CD14-positive monocyte (primary cell): ENCODE results near the gene RBM19. TPM values are rescaled to one million over a fixed set of nuclear protein-coding genes. Genes with fewer than 3 reads are reported as not detected.

ENCODE experiments used
- DNase-seq, 3 donors: peaks; one replicate each; pipeline ENCODE4 v3.0.0-alpha.2; 2011 to 2022
- H2AFZ ChIP-seq: 2 replicates; pipeline ENCODE4 v1.6.0; 2012; ENCODE audit warnings: mild to moderate bottlenecking, low read depth, low read length, inconsistent platforms; ENCODE audit not compliant: insufficient read depth, poor library complexity, severe bottlenecking
- H3K27ac ChIP-seq, 2 donors: 1 replicate in 1 of 2; 2 replicates in 1 of 2; pipeline ENCODE4 v1.5.1; 2012 to 2013; ENCODE audit warnings: low read length in 2 of 2, control low read depth in 1 of 2, inconsistent platforms in 1 of 2, low read depth in 1 of 2, mild to moderate bottlenecking in 1 of 2
- H3K27me3 ChIP-seq, 2 donors: one replicate each; pipeline versions ENCODE4 v1.6.0 to v1.6.1; 2011 to 2013; ENCODE audit warnings: low read length in 2 of 2; ENCODE audit not compliant: control insufficient read depth in 2 of 2, insufficient read depth in 2 of 2
- H3K36me3 ChIP-seq, 2 donors: replicated peaks in 1 of 2; 1 replicate in 1 of 2; 2 replicates in 1 of 2; pipeline versions ENCODE4 v1.5.1 to v1.6.1; 2012 to 2013; ENCODE audit warnings: low read length in 2 of 2, control low read depth in 1 of 2, inconsistent platforms in 1 of 2, mild to moderate bottlenecking in 1 of 2; ENCODE audit not compliant: insufficient read depth in 2 of 2, control insufficient read depth in 1 of 2
- H3K4me1 ChIP-seq, 2 donors: 1 replicate in 1 of 2; 2 replicates in 1 of 2; pipeline versions ENCODE4 v1.5.1 to v1.6.1; 2012 to 2013; ENCODE audit warnings: low read length in 2 of 2, control low read depth in 1 of 2, inconsistent platforms in 1 of 2, mild to moderate bottlenecking in 1 of 2, moderate library complexity in 1 of 2; ENCODE audit not compliant: insufficient read depth in 2 of 2, control insufficient read depth in 1 of 2
- H3K4me2 ChIP-seq: replicated peaks from 2 replicates; pipeline ENCODE3; 2012; ENCODE audit warnings: low read length, moderate library complexity, mild to moderate bottlenecking; ENCODE audit not compliant: poor library complexity, severe bottlenecking; ENCODE audit errors: extremely low read depth
- H3K4me3 ChIP-seq, 3 experiments: fragments of 200-600 bp in 1 of 3; sonication (generic) in 1 of 3; replicated peaks in 1 of 3; 1 replicate in 2 of 3; 2 replicates in 1 of 3; pipeline ENCODE4 v1.5.1; 2011 to 2013; ENCODE audit warnings: low read length in 3 of 3, mild to moderate bottlenecking in 3 of 3, control low read depth in 2 of 3, low read depth in 2 of 3, inconsistent platforms in 1 of 3, moderate library complexity in 1 of 3
- H3K79me2 ChIP-seq: 2 replicates; pipeline ENCODE4 v1.6.0; 2012; ENCODE audit warnings: mild to moderate bottlenecking, control low read depth, inconsistent platforms, low read length, moderate library complexity; ENCODE audit not compliant: insufficient read depth
- H3K9ac ChIP-seq: 2 replicates; pipeline ENCODE4 v1.6.0; 2017; ENCODE audit warnings: low read length, mild to moderate bottlenecking; ENCODE audit not compliant: insufficient read depth, poor library complexity, severe bottlenecking
- H3K9me3 ChIP-seq, 2 donors: replicated peaks in 1 of 2; 1 replicate in 1 of 2; 2 replicates in 1 of 2; pipeline versions ENCODE4 v1.5.1 to v1.6.1; 2012 to 2013; ENCODE audit warnings: low read length in 2 of 2, control low read depth in 1 of 2; ENCODE audit not compliant: control insufficient read depth in 1 of 2, insufficient read depth in 1 of 2
- H4K20me1 ChIP-seq: 2 replicates; pipeline ENCODE4 v1.6.0; 2012; ENCODE audit warnings: mild to moderate bottlenecking, low read length, control low read depth, moderate library complexity; ENCODE audit not compliant: insufficient read depth
- H3K27ac Mint-ChIP-seq, 7 donors: one replicate each; pipeline ENCODE4 v1.8.0; 2020; ENCODE audit warnings: mild to moderate bottlenecking in 7 of 7, mixed read lengths in 7 of 7, moderate library complexity in 6 of 7, inconsistent platforms in 2 of 7
- H3K27me3 Mint-ChIP-seq, 3 donors: one replicate each; pipeline ENCODE4 v1.8.0; 2021 to 2022; ENCODE audit warnings: low read depth in 3 of 3, mild to moderate bottlenecking in 3 of 3, mixed read lengths in 3 of 3, moderate library complexity in 3 of 3, inconsistent platforms in 1 of 3
- H3K36me3 Mint-ChIP-seq, 2 donors: one replicate each; pipeline ENCODE4 v1.8.0; 2020; ENCODE audit warnings: mixed read lengths in 2 of 2, inconsistent platforms in 1 of 2, mild to moderate bottlenecking in 1 of 2
- H3K4me1 Mint-ChIP-seq: one replicate; pipeline ENCODE4 v1.8.0; 2020; ENCODE audit warnings: mild to moderate bottlenecking, mixed read lengths
- H3K4me3 Mint-ChIP-seq, 2 donors: one replicate each; pipeline ENCODE4 v1.8.0; 2020; ENCODE audit warnings: mild to moderate bottlenecking in 2 of 2, mixed read lengths in 2 of 2, moderate library complexity in 1 of 2
- H3K9me3 Mint-ChIP-seq, 7 donors: one replicate each; pipeline ENCODE4 v1.8.0; 2020 to 2022; ENCODE audit warnings: mixed read lengths in 7 of 7, mild to moderate bottlenecking in 6 of 7, moderate library complexity in 6 of 7, inconsistent platforms in 2 of 7
- WGBS: methylation state at CpG from one replicate; pipeline ENCODE4 v1.1.5; 2013; ENCODE audit warnings: missing lambda C conversion rate; ENCODE audit not compliant: insufficient coverage; 5-methylcytosine and 5-hydroxymethylcytosine counted together
- intact Hi-C, 2 donors: fragments of 100-400 bp; cut with micrococcal nuclease; formaldehyde crosslinking; loops; one replicate each; pipeline versions ENCODE4 v1.15.0 to v1.15.1; 2023
- polyA plus RNA-seq, 3 donors: library from polyadenylated mRNA; depleted of rRNA in 1 of 3; unstranded in 2 of 3; stranded (reverse) in 1 of 3; fragments of 300-500 nt in 2 of 3; fragments of >200 nt in 1 of 3; fragmentation: Illumina TruSeq in 2 of 3; gene quantifications; 1 replicate in 2 of 3; 2 replicates in 1 of 3; pipeline ENCODE4 v1.2.3, GENCODE V29; 2012 to 2021
- TF ChIP-seq, protein P1 (sequence below): fragments of 200-600 bp; IDR thresholded peaks from one replicate; pipeline ENCODE4 v1.8.0; 2022; ENCODE audit warnings: antibody characterized with exemption, mild to moderate bottlenecking

The RBM19 gene
- polyA plus RNA-seq, 3 donors, result 2.1 to 30.4 (median 2.2) TPM

DNA sequence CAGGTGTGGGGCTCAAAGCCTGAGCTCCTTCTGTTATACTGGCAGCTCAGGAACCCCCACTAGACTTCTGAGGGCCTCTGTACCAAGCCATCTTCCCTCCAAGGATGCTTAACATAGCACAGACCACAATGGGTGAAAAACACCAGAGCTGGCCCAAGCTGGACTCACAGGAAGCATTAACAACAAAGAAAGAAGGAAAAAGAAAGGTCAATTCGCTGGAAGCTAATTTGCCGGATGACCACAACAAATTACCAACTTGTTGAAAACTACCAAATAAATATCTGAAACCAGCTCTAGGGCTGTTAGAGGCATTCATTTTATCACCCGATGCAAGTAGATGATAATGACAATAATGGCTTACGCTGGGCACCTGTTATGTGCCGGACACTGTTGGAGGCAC is 48.7 kb downstream of the RBM19 start:
- TF ChIP-seq, protein P1, sequence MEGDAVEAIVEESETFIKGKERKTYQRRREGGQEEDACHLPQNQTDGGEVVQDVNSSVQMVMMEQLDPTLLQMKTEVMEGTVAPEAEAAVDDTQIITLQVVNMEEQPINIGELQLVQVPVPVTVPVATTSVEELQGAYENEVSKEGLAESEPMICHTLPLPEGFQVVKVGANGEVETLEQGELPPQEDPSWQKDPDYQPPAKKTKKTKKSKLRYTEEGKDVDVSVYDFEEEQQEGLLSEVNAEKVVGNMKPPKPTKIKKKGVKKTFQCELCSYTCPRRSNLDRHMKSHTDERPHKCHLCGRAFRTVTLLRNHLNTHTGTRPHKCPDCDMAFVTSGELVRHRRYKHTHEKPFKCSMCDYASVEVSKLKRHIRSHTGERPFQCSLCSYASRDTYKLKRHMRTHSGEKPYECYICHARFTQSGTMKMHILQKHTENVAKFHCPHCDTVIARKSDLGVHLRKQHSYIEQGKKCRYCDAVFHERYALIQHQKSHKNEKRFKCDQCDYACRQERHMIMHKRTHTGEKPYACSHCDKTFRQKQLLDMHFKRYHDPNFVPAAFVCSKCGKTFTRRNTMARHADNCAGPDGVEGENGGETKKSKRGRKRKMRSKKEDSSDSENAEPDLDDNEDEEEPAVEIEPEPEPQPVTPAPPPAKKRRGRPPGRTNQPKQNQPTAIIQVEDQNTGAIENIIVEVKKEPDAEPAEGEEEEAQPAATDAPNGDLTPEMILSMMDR, result no peak
- no CpG with 5 or more reads among the region's 5 CpGs for WGBS
- Histone ChIP-seq H3K4me1 (no peaks in the 10 kb centered on the region), H3K4me2 (no peak overlapping the region), H3K36me3 (peaks cover 50 to 95% of the 10 kb centered on the region in 2 donors), H3K4me3 (no peak overlapping the region), H3K9me3 (no peaks in the 10 kb centered on the region), H2AFZ (no peak overlapping the region), H3K9ac (no peak overlapping the region), H3K27ac (no peak overlapping the region), H4K20me1 (no peaks in the 10 kb centered on the region), H3K79me2 (no peaks in the 10 kb centered on the region), H3K27me3 (no peaks in the 10 kb centered on the region)
- H3K9me3 Mint-ChIP-seq, result no peaks in the 10 kb centered on the region
- H3K4me1 Mint-ChIP-seq, result no peaks in the 10 kb centered on the region
- no peak for DNase-seq
- H3K36me3 Mint-ChIP-seq, result peaks cover 71 to 78% of the 10 kb centered on the region in 2 donors
- intact Hi-C loops, result no loop called here
- peaks cover 0 to 4% (median 0%) of the 10 kb centered on the region in 3 donors for H3K27me3 Mint-ChIP-seq
- H3K4me3 Mint-ChIP-seq, result no peak overlapping the region
- H3K27ac Mint-ChIP-seq, result no peak overlapping the region

DNA sequence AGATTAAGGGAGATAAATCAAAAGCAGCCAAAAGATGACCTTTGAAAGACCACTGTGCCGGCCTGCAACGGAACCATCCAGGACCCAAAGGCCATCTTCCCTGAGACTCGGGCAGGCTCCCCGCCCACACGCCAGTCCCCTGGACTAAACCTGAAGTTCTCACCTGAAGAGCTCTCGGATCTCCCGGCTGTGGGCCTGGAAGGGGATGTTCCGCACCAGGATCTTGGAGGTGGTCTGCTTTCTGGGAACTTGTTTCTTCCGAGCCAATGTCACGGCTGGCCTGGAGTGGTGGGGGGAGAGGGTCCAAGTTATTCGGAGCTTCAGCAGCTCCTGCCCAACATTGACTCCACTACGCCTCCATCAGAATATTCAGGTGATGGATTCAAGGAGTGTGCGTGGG is 51.3 kb downstream of the RBM19 start:
- no peak for DNase-seq
- H3K27ac ChIP-seq, result no peak overlapping the region
- no peak overlapping the region for H2AFZ ChIP-seq
- H3K4me3 Mint-ChIP-seq, result no peak overlapping the region
- H4K20me1 ChIP-seq, result no peaks in the 10 kb centered on the region
- TF ChIP-seq, protein P1, result no peak
- H3K9ac ChIP-seq, result no peak overlapping the region
- no peaks in the 10 kb centered on the region for H3K27me3 ChIP-seq
- H3K4me3 ChIP-seq, result no peak overlapping the region
- 98% methylated on average over 9 of the region's 13 CpGs for WGBS
- H3K36me3 ChIP-seq, result peaks cover 41 to 95% of the 10 kb centered on the region in 2 donors
- H3K27me3 Mint-ChIP-seq, result no peaks in the 10 kb centered on the region
- H3K4me1 Mint-ChIP-seq, result no peaks in the 10 kb centered on the region
- intact Hi-C loops, result loop anchor here (5.0 kb wide), 1 partner anchor 453 kb away; no protein-coding TSS in a partner anchor
- H3K27ac Mint-ChIP-seq, result peak overlapping the region in 1 of 7 donors; percentile 40
- H3K36me3 Mint-ChIP-seq, result peaks cover 63 to 70% of the 10 kb centered on the region in 2 donors
- no peaks in the 10 kb centered on the region for H3K4me1 ChIP-seq
- H3K4me2 ChIP-seq, result no peak overlapping the region
- no peaks in the 10 kb centered on the region for H3K9me3 ChIP-seq
- H3K9me3 Mint-ChIP-seq, result no peaks in the 10 kb centered on the region
- H3K79me2 ChIP-seq, result no peaks in the 10 kb centered on the region
